ENCODE results near the gene MTMR10.

Gene MTMR10

GRCh38 chr15:31012455-31012854, 21.0 kb upstream of the MTMR10 start:
- no peak for DNase-seq (ENCODE audit: low spot score)

- no peak for DNase-seq (ENCODE audit: low spot score)
These were observed 18.6 kb upstream of the MTMR10 start for GRCh38 chr15:31010036-31010435.

- no peak for DNase-seq (ENCODE audit: low spot score)
These were observed 14.2 kb upstream of the MTMR10 start for GRCh38 chr15:31005660-31006059.

- no peak for DNase-seq (ENCODE audit: low spot score)
These were observed 12.8 kb upstream of the MTMR10 start for GRCh38 chr15:31004220-31004733.

- DNase-seq (ENCODE audit: low spot score), result no peak
These were observed 10.3 kb upstream of the MTMR10 start for GRCh38 chr15:31001702-31002101.

GRCh38 chr15:30999729-31000128, 8.3 kb upstream of the MTMR10 start:
- no peak for DNase-seq (ENCODE audit: low spot score)

- peak; percentile 8 for DNase-seq (ENCODE audit: low spot score)
These were observed 5.8 kb upstream of the MTMR10 start for GRCh38 chr15:30997270-30997669.

GRCh38 chr15:30992249-30992864, 929 bp upstream of the MTMR10 start:
- DNase-seq (ENCODE audit: low spot score), result peak; percentile 19

GRCh38 chr15:30990446-30991254, 778 bp downstream of the MTMR10 start:
- peak; percentile 33 for DNase-seq (ENCODE audit: low spot score)

- peak; percentile 57 for DNase-seq (ENCODE audit: low spot score)
These were observed 1.4 kb downstream of the MTMR10 start for GRCh38 chr15:30990036-30990435.

GRCh38 chr15:30985081-30985531, 6.3 kb downstream of the MTMR10 start:
- DNase-seq (ENCODE audit: low spot score), result no peak

- DNase-seq (ENCODE audit: low spot score), result no peak
These were observed 6.9 kb downstream of the MTMR10 start for GRCh38 chr15:30984542-30984941.

- DNase-seq (ENCODE audit: low spot score), result no peak
These were observed 7.3 kb downstream of the MTMR10 start for GRCh38 chr15:30984118-30984517.

- DNase-seq (ENCODE audit: low spot score), result no peak
These were observed 12.0 kb downstream of the MTMR10 start for GRCh38 chr15:30979457-30979856.

- DNase-seq (ENCODE audit: low spot score), result no peak
These were observed 13.1 kb downstream of the MTMR10 start for GRCh38 chr15:30978328-30978727.

- no peak for DNase-seq (ENCODE audit: low spot score)
These were observed 17.3 kb downstream of the MTMR10 start for GRCh38 chr15:30974112-30974511.

- no peak for DNase-seq (ENCODE audit: low spot score)
These were observed 18.0 kb downstream of the MTMR10 start for GRCh38 chr15:30973379-30973778.

GRCh38 chr15:30969724-30970123, 21.7 kb downstream of the MTMR10 start:
- DNase-seq (ENCODE audit: low spot score), result no peak

GRCh38 chr15:30963681-30964080, 27.7 kb downstream of the MTMR10 start:
- DNase-seq (ENCODE audit: low spot score), result no peak

- no peak for DNase-seq (ENCODE audit: low spot score)
These were observed 28.8 kb downstream of the MTMR10 start for GRCh38 chr15:30962659-30963058.

- no peak for DNase-seq (ENCODE audit: low spot score)
These were observed 29.3 kb downstream of the MTMR10 start for GRCh38 chr15:30962079-30962478.

- no peak for DNase-seq (ENCODE audit: low spot score)
These were observed 33.2 kb downstream of the MTMR10 start for GRCh38 chr15:30958219-30958618.

Measured in RKO (cell line).